NCI-H1105 (cell line): ENCODE results near the gene TUBA1C.
A peak's percentile ranks its signal among the peaks of the same experiment; 100 is the strongest.

Experiments
- DNase-seq: peaks from one replicate; lab custom pipeline; 2025; lab: John Stamatoyannopoulos, UW

Gene TUBA1C

GRCh38 chr12:49283541-49284429 lies 18.9 kb downstream of the TUBA1C start:
- DNase-seq = no peak

- DNase-seq = no peak
Measured at GRCh38 chr12:49284672-49285071, 19.8 kb downstream of the TUBA1C start.

GRCh38 chr12:49287876-49288275 lies 23.0 kb downstream of the TUBA1C start:
- DNase-seq = no peak

- DNase-seq = no peak
Measured at GRCh38 chr12:49288412-49288853, 23.6 kb downstream of the TUBA1C start.

GRCh38 chr12:49288922-49289555 lies 24.2 kb downstream of the TUBA1C start:
- DNase-seq = no peak

- DNase-seq = no peak
Measured at GRCh38 chr12:49292729-49293055, 27.8 kb downstream of the TUBA1C start.

GRCh38 chr12:49293056-49293956 lies 28.4 kb downstream of the TUBA1C start:
- DNase-seq = no peak

- DNase-seq = no peak
Measured at GRCh38 chr12:49294086-49294803, 29.4 kb downstream of the TUBA1C start.

- DNase-seq = no peak
Measured at GRCh38 chr12:49294804-49295081, 29.9 kb downstream of the TUBA1C start.

GRCh38 chr12:49295082-49295936 lies 30.4 kb downstream of the TUBA1C start, which contains the start of gene PRPH:
Gene PRPH (plus strand): TSS chr12:49295147. CDS start chr12:49295201, 54 bp downstream.
- no peak for DNase-seq

GRCh38 chr12:49296034-49296835 lies 31.4 kb downstream of the TUBA1C start:
- peak; percentile 35 for DNase-seq

GRCh38 chr12:49296836-49297694 lies 32.2 kb downstream of the TUBA1C start:
- DNase-seq = peak; percentile 37

GRCh38 chr12:49297695-49298060 lies 32.8 kb downstream of the TUBA1C start:
- no peak for DNase-seq

GRCh38 chr12:49298160-49298559 lies 33.3 kb downstream of the TUBA1C start:
- DNase-seq = no peak

GRCh38 chr12:49301760-49302159 lies 36.9 kb downstream of the TUBA1C start:
- DNase-seq = no peak

- no peak for DNase-seq
Measured at GRCh38 chr12:49304161-49304560, 39.3 kb downstream of the TUBA1C start.

GRCh38 chr12:49305762-49306510 lies 41.1 kb downstream of the TUBA1C start:
- no peak for DNase-seq

GRCh38 chr12:49309386-49309785 lies 44.5 kb downstream of the TUBA1C start:
- no peak for DNase-seq
